GM23338 (cell line): ENCODE measurements around the gene SLC27A3. TPM values are rescaled to one million over a fixed set of nuclear protein-coding genes. Genes with fewer than 3 reads are reported as not detected.
A peak's percentile ranks its signal among the peaks of the same experiment; 100 is the strongest.

Experiments
- ATAC-seq: fragments of 200-7000 bp; cut with Tn5 transposase; 3 replicates; pipeline ENCODE4 v1.9.1; 2020
- DNase-seq: peaks from one replicate; pipeline ENCODE4 v3.0.0-alpha.2; 2015; ENCODE audit warnings: low spot score
- H2AFZ ChIP-seq: fragments of 200-600 bp; sonication (generic); 2 replicates; pipeline ENCODE4 v1.8.0; 2016; ENCODE audit warnings: antibody characterized with exemption, mild to moderate bottlenecking, moderate library complexity
- H3F3A ChIP-seq: fragments of 200-600 bp; sonication (generic); replicated peaks from 2 replicates; pipeline ENCODE4 v1.8.0; 2017; ENCODE audit warnings: antibody characterized with exemption, mixed run types, low read depth
- H3K27ac ChIP-seq: fragments of 200-600 bp; sonication (generic); 2 replicates; pipeline ENCODE4 v1.6.1; 2016; ENCODE audit warnings: low read depth
- H3K27me3 ChIP-seq: fragments of 200-600 bp; sonication (generic); 2 replicates; pipeline ENCODE4 v1.8.0; 2016; ENCODE audit warnings: mild to moderate bottlenecking, mixed run types, moderate library complexity; ENCODE audit not compliant: insufficient read depth
- H3K36me3 ChIP-seq: fragments of 200-600 bp; sonication (generic); 2 replicates; pipeline ENCODE4 v1.8.0; 2016; ENCODE audit warnings: mild to moderate bottlenecking; ENCODE audit not compliant: insufficient read depth
- H3K4me1 ChIP-seq: fragments of 200-600 bp; sonication (generic); 2 replicates; pipeline ENCODE4 v1.8.0; 2016; ENCODE audit warnings: mild to moderate bottlenecking, moderate library complexity; ENCODE audit not compliant: insufficient read depth
- H3K4me2 ChIP-seq: fragments of 200-600 bp; sonication (generic); 2 replicates; pipeline ENCODE4 v1.7.1; 2017; ENCODE audit warnings: mixed run types
- H3K4me3 ChIP-seq: fragments of 200-600 bp; sonication (generic); 2 replicates; pipeline ENCODE4 v1.6.1; 2016; ENCODE audit warnings: mixed run types
- H3K79me2 ChIP-seq: fragments of 200-600 bp; sonication (generic); replicated peaks from 2 replicates; pipeline ENCODE4 v1.8.0; 2017; ENCODE audit warnings: mild to moderate bottlenecking; ENCODE audit not compliant: insufficient read depth
- H3K9me2 ChIP-seq: fragments of 200-600 bp; sonication (generic); 2 replicates; pipeline ENCODE4 v1.8.0; 2017; ENCODE audit not compliant: insufficient read depth
- H4K20me1 ChIP-seq: fragments of 200-600 bp; sonication (generic); replicated peaks from 2 replicates; pipeline ENCODE4 v1.8.0; 2017; ENCODE audit warnings: mild to moderate bottlenecking; ENCODE audit not compliant: insufficient read depth
- H3K27ac Mint-ChIP-seq: 2 replicates; pipeline ENCODE4 v1.8.0; 2020; ENCODE audit warnings: inconsistent platforms, mild to moderate bottlenecking, moderate library complexity, mixed read lengths
- H3K27me3 Mint-ChIP-seq: 3 replicates; pipeline ENCODE4 v1.8.0; 2022; ENCODE audit warnings: low read depth, mild to moderate bottlenecking, moderate library complexity, mixed read lengths, inconsistent platforms; ENCODE audit not compliant: insufficient read depth, poor library complexity
- H3K36me3 Mint-ChIP-seq: 3 replicates; pipeline ENCODE4 v1.8.0; 2021; ENCODE audit warnings: low read depth, mild to moderate bottlenecking, inconsistent platforms, moderate library complexity, mixed read lengths
- H3K4me1 Mint-ChIP-seq: 3 replicates; pipeline ENCODE4 v1.8.0; 2020; ENCODE audit warnings: mild to moderate bottlenecking, inconsistent platforms, mixed read lengths
- H3K4me3 Mint-ChIP-seq: 3 replicates; pipeline ENCODE4 v1.8.0; 2021; ENCODE audit warnings: moderate library complexity, mild to moderate bottlenecking, inconsistent platforms, mixed read lengths
- H3K9me3 Mint-ChIP-seq: 3 replicates; pipeline ENCODE4 v1.8.0; 2020; ENCODE audit warnings: moderate library complexity, mild to moderate bottlenecking, inconsistent platforms, mixed read lengths
- CREB1 ChIP-seq: fragments of 250-450 bp; sonication (Bioruptor Pico); IDR thresholded peaks from 2 replicates; pipeline ENCODE4 v1.5.0; 2020; ENCODE audit warnings: low read depth, mild to moderate bottlenecking, moderate library complexity
- EZH2 ChIP-seq: fragments of 200-600 bp; sonication (generic); IDR thresholded peaks from one replicate; pipeline ENCODE4 v1.8.0; 2017; ENCODE audit warnings: antibody characterized with exemption, mild to moderate bottlenecking, low read depth; ENCODE audit not compliant: unreplicated experiment
- JUNB ChIP-seq: IDR thresholded peaks from one replicate; pipeline ENCODE4 v1.6.1; 2016; ENCODE audit warnings: antibody characterized with exemption; ENCODE audit not compliant: unreplicated experiment
- NANOG ChIP-seq: IDR thresholded peaks from 2 replicates; pipeline ENCODE4 v1.6.1; 2016; ENCODE audit warnings: antibody characterized with exemption, borderline replicate concordance
- STAT1 ChIP-seq: IDR thresholded peaks from one replicate; pipeline ENCODE4 v1.6.1; 2016; ENCODE audit warnings: antibody characterized with exemption; ENCODE audit not compliant: unreplicated experiment
- ZNF114 ChIP-seq: fragments of 250-450 bp; sonication (Bioruptor Pico); IDR thresholded peaks from 2 replicates; pipeline ENCODE4 v1.5.0; 2020; ENCODE audit warnings: mild to moderate bottlenecking, moderate library complexity
- ZNF331 ChIP-seq: fragments of 250-450 bp; sonication (Bioruptor Pico); IDR thresholded peaks from 2 replicates; pipeline ENCODE4 v1.5.0; 2020; ENCODE audit warnings: low read depth, mild to moderate bottlenecking, moderate library complexity
- polyA plus RNA-seq: library from polyadenylated mRNA; unstranded; fragments of >200 nt; fragmentation: Nextera tagmentation; extraction: Ambion mirVana; gene quantifications from 2 replicates; pipeline ENCODE4 v1.2.1, GENCODE V29; 2016
- total RNA-seq: library from RNA; depleted of rRNA; stranded (reverse); fragments of >200 nt; shearing (Covaris generic); gene quantifications from 2 replicates; pipeline ENCODE4 v1.2.3, GENCODE V29; 2014
- TF ChIP-seq, protein P1 (sequence below): IDR thresholded peaks from one replicate; pipeline ENCODE4 v1.6.1; 2018; ENCODE audit warnings: antibody characterized with exemption; ENCODE audit not compliant: unreplicated experiment
- TF ChIP-seq, protein P2 (sequence below), 2 experiments: fragments of 200-600 bp in 1 of 2; sonication (generic) in 1 of 2; conservative IDR thresholded peaks; 2 replicates each; pipeline versions ENCODE4 v1.5.1 to v1.6.1; 2016 to 2017; ENCODE audit warnings: antibody characterized with exemption in 2 of 2, low read depth in 2 of 2, mild to moderate bottlenecking in 2 of 2, moderate library complexity in 1 of 2
- TF ChIP-seq, protein P3 (sequence below): IDR thresholded peaks from 2 replicates; pipeline ENCODE4 v1.6.1; 2016; ENCODE audit warnings: antibody characterized with exemption

The SLC27A3 gene
- total and polyA plus RNA-seq, 2 experiments from 2014 or later, result 24.2 to 26.3 TPM

DNA sequence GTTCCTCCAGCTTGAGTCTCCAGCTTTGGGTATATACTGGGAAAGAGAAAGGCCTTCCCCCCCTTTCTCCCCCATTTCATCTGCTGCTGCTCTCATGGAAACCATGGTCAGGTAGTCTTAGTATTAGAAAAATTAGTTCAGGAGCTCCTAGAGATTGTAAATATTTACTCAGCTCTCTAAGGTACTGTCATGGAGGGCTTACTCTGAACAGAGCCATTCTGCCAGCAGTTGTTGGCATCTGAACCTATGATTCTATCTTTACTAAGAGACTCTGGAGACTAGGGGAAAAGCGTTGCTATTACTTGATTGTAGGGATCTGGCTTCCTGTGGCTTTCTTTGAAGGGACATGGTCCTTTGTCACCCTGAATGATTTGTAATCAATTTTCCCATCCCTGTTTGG is 41.2 kb upstream of the SLC27A3 start:
- peak overlapping the region; percentile 92; the same call in 1 of the 2 replicates for H3K27ac Mint-ChIP-seq
- 0 out of 2 replicates have a peak, but pooled peaks cover 5% of the 10 kb centered on the region for H4K20me1 ChIP-seq
- ATAC-seq (no peak), DNase-seq (no peak)
- peaks cover 11% of the 10 kb centered on the region; the same call in 1 of the 2 replicates for H3K36me3 ChIP-seq
- H2AFZ ChIP-seq, result no peak overlapping the region
- TF ChIP-seq STAT1, result no peak
- TF ChIP-seq CREB1 (CRISPR knock-in tag), result no peak
- TF ChIP-seq, protein P1, sequence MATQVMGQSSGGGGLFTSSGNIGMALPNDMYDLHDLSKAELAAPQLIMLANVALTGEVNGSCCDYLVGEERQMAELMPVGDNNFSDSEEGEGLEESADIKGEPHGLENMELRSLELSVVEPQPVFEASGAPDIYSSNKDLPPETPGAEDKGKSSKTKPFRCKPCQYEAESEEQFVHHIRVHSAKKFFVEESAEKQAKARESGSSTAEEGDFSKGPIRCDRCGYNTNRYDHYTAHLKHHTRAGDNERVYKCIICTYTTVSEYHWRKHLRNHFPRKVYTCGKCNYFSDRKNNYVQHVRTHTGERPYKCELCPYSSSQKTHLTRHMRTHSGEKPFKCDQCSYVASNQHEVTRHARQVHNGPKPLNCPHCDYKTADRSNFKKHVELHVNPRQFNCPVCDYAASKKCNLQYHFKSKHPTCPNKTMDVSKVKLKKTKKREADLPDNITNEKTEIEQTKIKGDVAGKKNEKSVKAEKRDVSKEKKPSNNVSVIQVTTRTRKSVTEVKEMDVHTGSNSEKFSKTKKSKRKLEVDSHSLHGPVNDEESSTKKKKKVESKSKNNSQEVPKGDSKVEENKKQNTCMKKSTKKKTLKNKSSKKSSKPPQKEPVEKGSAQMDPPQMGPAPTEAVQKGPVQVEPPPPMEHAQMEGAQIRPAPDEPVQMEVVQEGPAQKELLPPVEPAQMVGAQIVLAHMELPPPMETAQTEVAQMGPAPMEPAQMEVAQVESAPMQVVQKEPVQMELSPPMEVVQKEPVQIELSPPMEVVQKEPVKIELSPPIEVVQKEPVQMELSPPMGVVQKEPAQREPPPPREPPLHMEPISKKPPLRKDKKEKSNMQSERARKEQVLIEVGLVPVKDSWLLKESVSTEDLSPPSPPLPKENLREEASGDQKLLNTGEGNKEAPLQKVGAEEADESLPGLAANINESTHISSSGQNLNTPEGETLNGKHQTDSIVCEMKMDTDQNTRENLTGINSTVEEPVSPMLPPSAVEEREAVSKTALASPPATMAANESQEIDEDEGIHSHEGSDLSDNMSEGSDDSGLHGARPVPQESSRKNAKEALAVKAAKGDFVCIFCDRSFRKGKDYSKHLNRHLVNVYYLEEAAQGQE, result no peak
- TF ChIP-seq NANOG, result no peak
- TF ChIP-seq ZNF114 (CRISPR knock-in tag), result no peak
- TF ChIP-seq, protein P2, sequence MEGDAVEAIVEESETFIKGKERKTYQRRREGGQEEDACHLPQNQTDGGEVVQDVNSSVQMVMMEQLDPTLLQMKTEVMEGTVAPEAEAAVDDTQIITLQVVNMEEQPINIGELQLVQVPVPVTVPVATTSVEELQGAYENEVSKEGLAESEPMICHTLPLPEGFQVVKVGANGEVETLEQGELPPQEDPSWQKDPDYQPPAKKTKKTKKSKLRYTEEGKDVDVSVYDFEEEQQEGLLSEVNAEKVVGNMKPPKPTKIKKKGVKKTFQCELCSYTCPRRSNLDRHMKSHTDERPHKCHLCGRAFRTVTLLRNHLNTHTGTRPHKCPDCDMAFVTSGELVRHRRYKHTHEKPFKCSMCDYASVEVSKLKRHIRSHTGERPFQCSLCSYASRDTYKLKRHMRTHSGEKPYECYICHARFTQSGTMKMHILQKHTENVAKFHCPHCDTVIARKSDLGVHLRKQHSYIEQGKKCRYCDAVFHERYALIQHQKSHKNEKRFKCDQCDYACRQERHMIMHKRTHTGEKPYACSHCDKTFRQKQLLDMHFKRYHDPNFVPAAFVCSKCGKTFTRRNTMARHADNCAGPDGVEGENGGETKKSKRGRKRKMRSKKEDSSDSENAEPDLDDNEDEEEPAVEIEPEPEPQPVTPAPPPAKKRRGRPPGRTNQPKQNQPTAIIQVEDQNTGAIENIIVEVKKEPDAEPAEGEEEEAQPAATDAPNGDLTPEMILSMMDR (conservative IDR thresholded peaks at IDR 0.05; ENCODE audit: low read depth in 2 of 2), result no peak
- TF ChIP-seq JUNB, result no peak
- TF ChIP-seq ZNF331, result no peak
- TF ChIP-seq, protein P3, sequence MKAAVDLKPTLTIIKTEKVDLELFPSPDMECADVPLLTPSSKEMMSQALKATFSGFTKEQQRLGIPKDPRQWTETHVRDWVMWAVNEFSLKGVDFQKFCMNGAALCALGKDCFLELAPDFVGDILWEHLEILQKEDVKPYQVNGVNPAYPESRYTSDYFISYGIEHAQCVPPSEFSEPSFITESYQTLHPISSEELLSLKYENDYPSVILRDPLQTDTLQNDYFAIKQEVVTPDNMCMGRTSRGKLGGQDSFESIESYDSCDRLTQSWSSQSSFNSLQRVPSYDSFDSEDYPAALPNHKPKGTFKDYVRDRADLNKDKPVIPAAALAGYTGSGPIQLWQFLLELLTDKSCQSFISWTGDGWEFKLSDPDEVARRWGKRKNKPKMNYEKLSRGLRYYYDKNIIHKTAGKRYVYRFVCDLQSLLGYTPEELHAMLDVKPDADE, result no peak
- no peak for TF ChIP-seq EZH2
- no peak overlapping the region for H3K4me2 ChIP-seq
- no peak overlapping the region for H3K4me3 ChIP-seq
- peaks cover 41% of the 10 kb centered on the region for H3K4me1 Mint-ChIP-seq
- H3K27ac ChIP-seq, result peak overlapping the region; percentile 76
- peaks cover 9% of the 10 kb centered on the region for H3F3A ChIP-seq
- no peak overlapping the region for H3K4me3 Mint-ChIP-seq
- H3K27me3 Mint-ChIP-seq, result peaks cover 7% of the 10 kb centered on the region
- no peaks in the 10 kb centered on the region for H3K27me3 ChIP-seq
- no peaks in the 10 kb centered on the region for H3K9me2 ChIP-seq
- H3K36me3 Mint-ChIP-seq, result peaks cover 68% of the 10 kb centered on the region
- no peaks in the 10 kb centered on the region for H3K9me3 Mint-ChIP-seq
- peaks cover 51% of the 10 kb centered on the region for H3K79me2 ChIP-seq
- H3K4me1 ChIP-seq, result peaks cover 26% of the 10 kb centered on the region
